Measurements from ENCODE around the gene PVALB. TPM values are rescaled to one million over a fixed set of nuclear protein-coding genes. Genes with fewer than 3 reads are reported as not detected.

The PVALB gene
- total RNA-seq, 2 donors from 2014 or later, result not detected

DNA sequence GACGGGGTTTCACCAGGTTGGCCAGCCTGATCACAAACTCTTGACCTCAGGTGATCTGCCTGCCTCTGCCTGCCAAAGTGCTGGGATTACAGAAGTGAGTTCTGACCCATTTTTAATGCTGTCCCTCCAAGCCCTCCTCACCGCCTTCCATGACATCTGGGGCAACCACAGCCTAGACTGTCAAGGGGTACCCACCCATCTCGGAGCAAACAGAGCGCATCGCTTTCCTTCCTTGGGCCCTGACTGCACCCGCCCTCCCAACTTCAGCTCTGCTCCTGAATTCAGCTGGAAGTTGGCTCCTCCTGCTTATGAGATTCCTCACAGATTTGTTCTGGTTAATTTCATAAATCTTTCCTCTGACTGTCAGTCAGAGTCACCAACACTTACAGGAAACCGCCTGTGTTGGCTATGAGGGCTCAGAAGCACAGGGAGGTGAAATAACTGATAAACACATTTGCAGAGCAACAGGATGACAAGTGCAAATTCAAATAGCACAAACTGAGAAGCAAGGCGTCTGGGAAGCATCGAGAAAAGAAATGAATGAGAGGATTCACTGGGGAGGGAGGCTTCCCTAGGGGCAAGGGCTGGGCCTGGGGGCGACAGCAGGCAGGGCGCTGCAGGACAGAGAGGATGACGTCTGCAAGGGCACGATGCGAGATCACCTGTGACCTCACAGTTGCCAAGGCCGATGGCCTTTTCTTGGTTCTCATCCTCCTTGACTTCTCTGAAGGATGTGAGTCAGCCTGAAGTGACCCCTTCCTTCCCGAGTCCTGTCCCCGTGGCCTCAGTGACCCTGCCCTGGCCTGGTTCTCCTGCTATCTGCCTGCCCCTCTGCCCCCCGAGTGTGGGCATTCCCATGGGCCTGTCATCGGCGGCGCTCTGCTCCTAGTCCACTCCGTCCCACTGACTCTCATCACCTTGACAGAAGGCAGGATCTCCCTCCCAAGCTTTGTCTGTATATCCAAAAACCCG lies 47.0 kb downstream of the PVALB start:
- no peaks in the 10 kb centered on the region for H3K27me3 Mint-ChIP-seq
- peaks cover 7 to 16% of the 10 kb centered on the region in 2 donors for H3K4me1 Mint-ChIP-seq (ENCODE audit: low read depth in 2 of 2)
- H3K36me3 Mint-ChIP-seq, result no peaks in the 10 kb centered on the region
- no peak overlapping the region for H3K4me3 Mint-ChIP-seq
- no peaks in the 10 kb centered on the region for H3K9me3 Mint-ChIP-seq
- ATAC-seq, result no peak
- peak; percentile 51 for DNase-seq (ENCODE audit: low spot score)
- H3K27ac Mint-ChIP-seq, result peak overlapping the region in 1 of 2 donors; percentile 39

DNA sequence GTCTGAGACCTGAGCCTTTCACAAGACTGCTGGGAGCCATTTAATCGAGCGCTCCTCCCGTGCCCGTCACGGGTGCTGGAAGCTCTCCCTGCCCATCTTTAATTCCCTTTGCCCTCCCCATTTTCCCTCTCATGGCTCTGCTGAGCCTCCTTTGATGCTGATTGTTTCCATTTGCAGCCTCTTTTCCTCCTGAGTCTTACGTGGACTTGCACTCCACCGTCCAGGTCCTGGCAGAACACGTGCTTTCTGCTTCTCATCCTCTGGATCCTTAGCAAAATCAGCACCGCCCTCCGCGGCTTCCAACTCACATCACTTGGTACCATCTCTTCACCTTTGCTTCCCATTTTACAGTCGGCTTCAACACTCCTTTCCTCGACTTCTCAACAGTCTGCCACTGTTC lies 48.2 kb downstream of the PVALB start:
- DNase-seq (ENCODE audit: low spot score), result peak; percentile 18
- no peaks in the 10 kb centered on the region for H3K9me3 Mint-ChIP-seq
- no peaks in the 10 kb centered on the region for H3K36me3 Mint-ChIP-seq
- H3K27me3 Mint-ChIP-seq, result no peaks in the 10 kb centered on the region
- no peak overlapping the region for H3K27ac Mint-ChIP-seq
- ATAC-seq, result no peak
- peaks cover 7 to 15% of the 10 kb centered on the region in 2 donors for H3K4me1 Mint-ChIP-seq (ENCODE audit: low read depth in 2 of 2)
- H3K4me3 Mint-ChIP-seq, result no peak overlapping the region

DNA sequence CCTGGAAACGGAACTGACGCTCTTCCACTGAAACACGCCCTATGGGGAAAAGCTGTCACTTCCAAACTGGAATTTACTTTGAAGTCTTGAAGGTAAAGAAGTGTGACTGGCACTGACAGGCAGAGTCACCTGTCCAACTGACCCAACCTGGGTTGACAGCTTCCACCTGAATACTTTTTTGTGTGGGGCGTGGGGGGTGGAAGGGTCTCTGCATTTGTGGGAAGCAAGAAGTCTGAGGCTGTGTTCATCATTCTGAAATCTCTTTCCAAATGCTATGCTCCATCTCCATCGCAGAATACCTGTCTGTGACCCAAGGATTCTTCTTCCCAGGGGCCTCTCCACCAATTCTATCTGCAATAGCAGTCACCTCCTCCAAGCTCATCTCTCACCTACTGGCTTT lies 48.7 kb downstream of the PVALB start:
- ATAC-seq, result no peak
- H3K9me3 Mint-ChIP-seq, result no peaks in the 10 kb centered on the region
- H3K27me3 Mint-ChIP-seq, result no peaks in the 10 kb centered on the region
- no peak for DNase-seq (ENCODE audit: low spot score)
- H3K4me1 Mint-ChIP-seq (ENCODE audit: low read depth in 2 of 2), result peaks cover 7 to 15% of the 10 kb centered on the region in 2 donors
- no peaks in the 10 kb centered on the region for H3K36me3 Mint-ChIP-seq
- H3K27ac Mint-ChIP-seq, result no peak overlapping the region
- no peak overlapping the region for H3K4me3 Mint-ChIP-seq

DNA sequence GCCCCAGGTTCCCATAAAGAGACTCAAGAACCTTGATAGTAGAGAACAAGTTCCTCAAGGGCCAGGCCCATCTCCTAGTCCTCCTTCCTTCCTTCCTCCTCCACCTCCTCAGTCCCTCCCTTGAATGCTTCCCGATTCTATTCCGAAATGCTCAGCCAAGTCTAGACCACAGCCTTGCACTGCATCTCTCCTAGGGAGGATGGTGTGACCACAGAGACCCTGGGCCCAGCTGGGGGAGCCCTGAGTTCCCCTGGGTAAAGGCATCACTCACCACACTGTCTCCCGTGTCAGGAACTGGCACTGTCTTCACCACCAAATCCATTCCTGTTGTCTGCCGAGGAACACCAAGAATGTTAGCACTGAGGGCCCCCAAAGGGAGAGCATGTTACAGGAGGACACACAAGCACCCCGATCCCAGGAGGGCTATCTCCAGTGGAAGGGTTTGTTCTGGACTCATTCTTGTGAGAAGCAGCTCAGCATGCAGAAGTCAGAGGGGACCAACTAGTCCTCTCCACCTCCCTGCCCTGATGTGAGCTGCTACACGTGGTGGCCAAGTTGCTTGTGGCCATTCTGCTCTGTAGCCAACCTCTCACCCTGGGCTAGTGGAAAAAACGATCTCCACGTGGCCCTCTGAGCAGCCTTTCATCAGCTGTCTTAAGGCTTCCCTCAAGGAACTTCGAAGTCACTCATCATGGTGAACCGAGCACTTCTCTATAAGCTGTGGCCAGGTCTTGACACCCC lies 49.6 kb downstream of the PVALB start:
- Mint-ChIP-seq H3K4me3 (no peak overlapping the region), H3K4me1 (ENCODE audit: low read depth in 2 of 2) (peaks cover 7 to 15% of the 10 kb centered on the region in 2 donors), H3K27ac (no peak overlapping the region), H3K36me3 (no peaks in the 10 kb centered on the region), H3K9me3 (no peaks in the 10 kb centered on the region), H3K27me3 (no peaks in the 10 kb centered on the region)
- ATAC-seq (no peak), DNase-seq (ENCODE audit: low spot score) (peak; percentile 46)

DNA sequence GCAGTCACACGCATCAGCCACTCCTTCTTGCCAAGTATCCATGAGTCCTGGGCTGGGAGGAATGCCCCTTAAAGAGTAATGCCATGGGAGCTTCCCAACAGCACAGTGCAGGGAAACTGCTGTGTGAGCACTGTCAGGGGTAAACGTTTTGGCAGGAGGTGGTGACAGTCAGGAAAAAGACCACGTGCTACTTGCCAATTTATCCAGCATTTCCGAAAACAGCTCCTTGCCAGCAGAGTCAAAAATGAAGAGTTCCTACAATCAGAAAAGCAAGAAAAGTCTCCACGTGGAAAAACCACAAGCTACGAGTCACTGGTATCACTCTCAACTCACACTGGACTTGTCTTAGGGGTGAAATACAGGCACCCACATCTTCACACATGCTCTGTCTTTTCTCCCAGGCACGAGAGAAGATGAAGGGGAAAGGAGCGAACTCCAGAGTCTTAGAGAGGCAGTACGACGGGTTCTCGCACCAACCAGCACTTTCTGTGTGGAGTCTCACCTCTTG lies 50.8 kb downstream of the PVALB start:
- no peak overlapping the region for H3K4me3 Mint-ChIP-seq
- H3K9me3 Mint-ChIP-seq, result no peaks in the 10 kb centered on the region
- H3K4me1 Mint-ChIP-seq (ENCODE audit: low read depth in 2 of 2), result peaks cover 5 to 9% of the 10 kb centered on the region in 2 donors
- ATAC-seq (no peak), DNase-seq (ENCODE audit: low spot score) (peak; percentile 51)
- H3K36me3 Mint-ChIP-seq, result no peaks in the 10 kb centered on the region
- H3K27ac Mint-ChIP-seq, result no peak overlapping the region
- H3K27me3 Mint-ChIP-seq, result no peaks in the 10 kb centered on the region

DNA sequence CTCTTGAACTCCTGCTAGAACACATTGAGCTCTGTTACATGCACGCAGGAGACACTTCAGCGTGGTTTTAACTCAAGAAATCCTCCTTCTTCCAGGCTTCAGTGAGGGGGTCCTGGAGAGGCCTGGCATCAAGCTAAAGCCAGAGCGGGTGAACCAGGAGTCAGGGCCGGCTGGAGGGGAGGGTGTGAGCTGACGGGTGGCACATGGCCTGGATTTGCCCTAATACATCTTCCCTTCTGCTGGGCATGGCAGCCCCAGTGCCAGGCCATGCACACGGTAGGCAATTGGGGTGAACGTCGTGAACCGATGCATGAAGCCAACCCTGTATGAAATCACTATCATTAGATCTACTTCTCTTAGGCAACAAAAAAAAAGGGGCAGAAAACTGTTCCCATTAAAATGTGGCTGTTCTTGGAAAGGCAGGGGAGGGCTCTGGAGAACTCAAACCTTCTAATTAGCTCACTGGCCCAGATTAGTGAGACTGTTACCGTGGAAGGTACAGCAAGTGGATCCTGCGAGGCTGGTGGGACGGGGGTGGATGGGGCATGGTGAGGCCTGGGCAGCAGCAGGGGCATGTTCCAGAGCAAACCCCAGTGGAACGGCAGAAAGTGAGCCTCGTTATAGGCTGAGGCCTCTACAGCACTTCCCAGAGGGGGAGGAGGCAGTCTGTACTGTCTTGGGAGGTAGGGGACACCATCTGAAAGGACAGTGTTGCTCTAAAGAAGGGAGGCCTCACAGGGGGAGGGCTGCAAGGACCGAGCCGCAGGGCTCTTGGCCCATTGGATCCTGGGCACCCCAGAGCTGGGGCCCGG lies 51.5 kb downstream of the PVALB start:
- ATAC-seq (no peak), DNase-seq (ENCODE audit: low spot score) (peak; percentile 28)
- Mint-ChIP-seq H3K4me3 (no peak overlapping the region), H3K4me1 (ENCODE audit: low read depth in 2 of 2) (peaks cover 2% of the 10 kb centered on the region in 2 donors), H3K27me3 (no peaks in the 10 kb centered on the region), H3K9me3 (no peaks in the 10 kb centered on the region), H3K27ac (no peak overlapping the region), H3K36me3 (no peaks in the 10 kb centered on the region)

DNA sequence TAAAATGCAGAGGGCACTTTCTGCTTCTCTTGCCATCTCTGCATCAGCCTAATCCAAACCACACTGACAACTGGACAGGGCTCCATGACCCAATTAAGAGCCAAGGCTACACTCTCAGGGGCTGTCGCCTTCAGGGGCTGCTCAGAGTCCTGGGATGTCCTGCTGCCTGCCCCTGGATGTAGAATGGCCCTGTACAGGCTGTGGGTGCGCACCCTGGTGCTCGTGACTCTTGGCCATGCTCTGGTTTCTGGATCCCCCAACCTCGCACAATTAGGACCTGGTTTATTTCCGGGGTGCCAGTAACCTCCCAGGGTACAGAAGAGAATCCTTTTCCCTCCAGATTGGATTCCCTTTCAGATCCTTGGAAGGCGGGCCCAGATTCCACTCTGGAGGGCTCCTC lies 52.2 kb downstream of the PVALB start:
- H3K36me3 Mint-ChIP-seq, result no peaks in the 10 kb centered on the region
- H3K27ac Mint-ChIP-seq, result no peak overlapping the region
- H3K27me3 Mint-ChIP-seq, result no peaks in the 10 kb centered on the region
- no peak overlapping the region for H3K4me3 Mint-ChIP-seq
- DNase-seq (ENCODE audit: low spot score) (peak; percentile 47), ATAC-seq (no peak)
- H3K4me1 Mint-ChIP-seq (ENCODE audit: low read depth in 2 of 2), result peaks cover 0 to 2% of the 10 kb centered on the region in 2 donors
- no peaks in the 10 kb centered on the region for H3K9me3 Mint-ChIP-seq

GRCh38 chr22:36764060-36764459 lies 52.8 kb downstream of the PVALB start:
- Mint-ChIP-seq H3K36me3 (no peaks in the 10 kb centered on the region), H3K27ac (no peak overlapping the region), H3K9me3 (no peaks in the 10 kb centered on the region), H3K4me3 (no peak overlapping the region), H3K4me1 (ENCODE audit: low read depth in 2 of 2) (peaks cover 0 to 2% of the 10 kb centered on the region in 2 donors), H3K27me3 (no peaks in the 10 kb centered on the region)
- peak; percentile 12 for DNase-seq (ENCODE audit: low spot score)
- no peak for ATAC-seq

DNA sequence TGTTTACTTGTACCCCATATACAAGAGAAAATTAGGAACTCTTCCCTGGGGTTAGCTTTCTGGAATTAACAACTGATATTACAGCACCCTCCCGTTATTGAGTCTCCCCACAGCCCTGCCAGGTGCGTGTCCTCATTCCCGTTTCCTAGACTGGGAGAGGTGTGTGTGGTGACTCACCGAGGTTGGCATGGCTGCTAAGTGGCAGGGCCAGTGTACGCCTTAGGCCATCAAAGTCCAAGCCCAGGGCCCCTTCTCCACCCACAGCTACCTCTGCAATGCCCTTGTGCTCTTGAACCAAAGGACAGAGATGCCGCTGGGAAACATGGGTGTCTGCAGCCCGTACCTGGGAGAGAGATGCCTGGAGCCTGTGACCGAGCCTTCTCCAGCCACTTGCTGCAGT lies 53.3 kb downstream of the PVALB start:
- DNase-seq (ENCODE audit: low spot score) (peak; percentile 8), ATAC-seq (no peak)
- Mint-ChIP-seq H3K27ac (no peak overlapping the region), H3K36me3 (no peaks in the 10 kb centered on the region), H3K27me3 (no peaks in the 10 kb centered on the region), H3K4me3 (no peak overlapping the region), H3K9me3 (no peaks in the 10 kb centered on the region), H3K4me1 (ENCODE audit: low read depth in 2 of 2) (peaks cover 0 to 2% of the 10 kb centered on the region in 2 donors)

- no peaks in the 10 kb centered on the region for H3K27me3 Mint-ChIP-seq
- H3K9me3 Mint-ChIP-seq, result no peaks in the 10 kb centered on the region
Observed at GRCh38 chr22:36762687-36763260, 54.1 kb downstream of the PVALB start.

DNA sequence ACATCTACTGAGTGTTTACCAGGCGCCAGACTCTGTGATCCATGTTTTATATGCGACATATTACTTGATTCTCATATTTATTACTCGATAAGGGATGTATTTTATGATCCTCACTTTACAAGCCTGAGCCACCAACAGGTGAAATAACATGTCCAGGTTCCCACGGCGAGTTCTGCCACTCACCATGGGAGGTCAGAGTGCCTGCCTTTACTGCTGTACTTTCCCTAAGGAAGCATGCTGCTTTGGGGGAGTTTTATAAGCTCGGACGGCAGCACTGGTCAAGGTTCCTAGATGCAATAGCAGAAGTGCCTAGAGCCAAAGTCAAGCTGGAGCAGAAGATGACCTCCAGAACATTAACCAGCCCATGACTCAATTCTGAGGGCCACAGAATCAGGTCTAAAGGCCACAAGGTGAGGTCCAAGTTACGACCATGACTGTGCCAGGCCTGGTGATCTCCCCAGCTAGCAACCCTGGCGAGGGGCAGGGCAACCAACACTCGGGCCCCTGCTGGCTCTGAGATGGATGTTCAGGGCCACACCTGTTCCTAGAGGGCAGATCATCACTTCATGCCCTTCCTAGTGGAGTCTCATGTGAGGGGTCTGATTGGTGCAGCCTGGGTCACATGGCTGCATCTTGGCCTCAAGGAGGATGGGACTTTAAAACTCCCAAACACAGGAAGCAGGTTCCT lies 55.1 kb downstream of the PVALB start:
- Mint-ChIP-seq H3K27me3 (no peaks in the 10 kb centered on the region), H3K4me1 (ENCODE audit: low read depth in 2 of 2) (peaks cover 0 to 4% of the 10 kb centered on the region in 2 donors), H3K9me3 (no peaks in the 10 kb centered on the region), H3K36me3 (no peaks in the 10 kb centered on the region), H3K4me3 (no peak overlapping the region), H3K27ac (no peak overlapping the region)
- DNase-seq (ENCODE audit: low spot score) (peak; percentile 53), ATAC-seq (no peak)

More at GRCh38 chr22:36762687-36763260, 54.1 kb downstream of the PVALB start:
- Mint-ChIP-seq H3K4me1 (ENCODE audit: low read depth in 2 of 2) (peaks cover 0 to 2% of the 10 kb centered on the region in 2 donors), H3K36me3 (no peaks in the 10 kb centered on the region), H3K27ac (no peak overlapping the region), H3K4me3 (no peak overlapping the region)
- DNase-seq (ENCODE audit: low spot score) (peak; percentile 53), ATAC-seq (no peak)

DNA sequence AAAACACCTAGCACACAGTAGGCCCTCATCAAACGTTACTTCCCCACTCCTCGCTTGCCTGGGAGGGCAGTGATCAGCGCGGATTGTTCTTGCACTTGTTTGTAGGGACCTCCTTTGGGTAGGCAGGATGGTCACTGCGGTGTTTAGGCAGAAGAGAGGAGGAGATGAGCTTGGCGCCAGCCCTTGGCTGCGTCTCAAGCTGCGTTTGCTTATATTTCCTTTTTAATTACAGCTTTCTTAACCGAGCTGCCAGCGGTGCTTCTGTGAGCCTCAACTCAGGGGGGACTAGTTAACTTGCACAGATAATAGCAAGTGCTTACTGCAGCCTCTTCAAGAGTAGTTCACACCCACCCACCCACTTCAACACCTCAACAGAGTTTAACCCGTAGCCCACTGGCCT lies 56.0 kb downstream of the PVALB start:
- Mint-ChIP-seq H3K9me3 (no peaks in the 10 kb centered on the region), H3K27me3 (peaks cover 0 to under 1% of the 10 kb centered on the region in 2 donors), H3K4me3 (no peak overlapping the region), H3K36me3 (no peaks in the 10 kb centered on the region), H3K27ac (no peak overlapping the region), H3K4me1 (ENCODE audit: low read depth in 2 of 2) (peaks cover 0 to 4% of the 10 kb centered on the region in 2 donors)
- ATAC-seq (no peak), DNase-seq (ENCODE audit: low spot score) (no peak)
